Head of caudate nucleus (tissue), 42 donors: Measurements from ENCODE around the gene SEC24C.
A peak's percentile ranks its signal among the peaks of the same experiment; 100 is the strongest.

Source experiments
- DNase-seq, 42 donors: peaks; one replicate each; pipeline versions ENCODE4 v3.0.0 to v3.0.0-alpha.2; 2020 to 2021; ENCODE audit warnings: mixed read lengths in 7 of 42
- intact Hi-C: fragments of 100-400 bp; cut with DNase I; formaldehyde crosslinking; loops from one replicate; pipeline ENCODE4 v1.15.0; 2022

SEC24C gene

GRCh38 chr10:73763343-73763742, 19.2 kb downstream of the SEC24C start:
- DNase-seq = no peak
- intact Hi-C loops = no loop called here

DNA sequence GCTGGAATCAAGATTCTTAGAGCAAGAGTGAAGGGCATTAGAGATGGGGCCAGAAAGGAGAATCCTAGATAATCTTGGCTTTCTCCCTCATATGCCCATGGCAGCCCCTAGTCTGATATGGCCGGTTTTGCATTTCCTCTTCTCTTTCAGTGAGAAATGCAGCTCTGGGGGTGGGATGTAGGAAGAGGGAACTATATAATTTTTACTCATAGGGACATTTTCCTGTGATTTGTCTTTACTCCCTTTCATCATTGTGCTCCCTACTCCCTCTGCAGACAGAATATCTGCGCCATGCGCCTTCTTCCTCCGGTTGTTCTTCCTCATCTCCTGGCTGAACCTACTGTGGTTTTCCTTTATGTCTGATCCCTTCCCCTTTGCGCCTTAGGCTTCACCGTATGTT, 20.9 kb downstream of the SEC24C start:
- intact Hi-C loops = no loop called here
- DNase-seq = no peak

DNA sequence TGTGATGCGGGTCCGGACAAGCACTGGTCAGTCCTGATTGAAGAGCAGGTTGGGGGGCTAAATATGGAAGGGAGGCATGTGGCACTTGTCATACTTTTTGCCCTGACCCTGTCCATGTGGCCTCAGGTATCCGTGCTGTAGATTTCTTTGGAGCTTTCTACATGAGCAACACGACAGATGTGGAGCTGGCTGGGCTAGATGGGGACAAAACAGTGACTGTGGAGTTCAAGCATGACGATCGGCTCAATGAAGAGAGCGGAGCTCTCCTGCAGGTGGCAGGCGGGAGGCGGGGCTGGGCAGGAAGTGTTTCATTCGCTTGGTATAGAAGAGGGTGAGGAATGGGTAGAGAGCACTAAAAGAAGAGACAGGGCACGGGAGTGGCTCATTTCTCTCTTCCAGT, 24.7 kb downstream of the SEC24C start:
- intact Hi-C loops = no loop called here
- DNase-seq = peak in 2 of 42 donors; percentile 16 to 32

DNA sequence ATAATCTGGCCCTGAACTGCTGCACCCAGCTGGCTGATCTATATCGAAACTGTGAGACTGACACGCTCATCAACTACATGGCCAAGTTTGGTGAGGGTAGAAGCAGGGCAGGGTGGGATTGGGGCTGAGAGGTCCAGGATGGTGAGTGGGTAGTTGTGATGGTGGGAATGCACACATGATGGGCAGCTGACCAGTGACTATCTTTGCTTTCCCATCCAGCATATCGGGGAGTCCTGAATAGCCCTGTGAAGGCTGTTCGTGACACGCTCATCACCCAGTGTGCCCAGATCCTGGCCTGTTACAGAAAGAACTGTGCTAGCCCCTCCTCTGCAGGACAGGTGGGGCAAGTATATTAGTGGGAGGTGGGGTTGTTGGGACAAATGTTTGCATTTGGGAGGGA, 25.2 kb downstream of the SEC24C start:
- DNase-seq = no peak
- intact Hi-C loops = no loop called here

- peak in 41 of 42 donors; percentile 4 to 95 (median 89) for DNase-seq
- intact Hi-C loops = no loop called here
Measured at GRCh38 chr10:73771722-73772280, 27.6 kb downstream of the SEC24C start.

DNA sequence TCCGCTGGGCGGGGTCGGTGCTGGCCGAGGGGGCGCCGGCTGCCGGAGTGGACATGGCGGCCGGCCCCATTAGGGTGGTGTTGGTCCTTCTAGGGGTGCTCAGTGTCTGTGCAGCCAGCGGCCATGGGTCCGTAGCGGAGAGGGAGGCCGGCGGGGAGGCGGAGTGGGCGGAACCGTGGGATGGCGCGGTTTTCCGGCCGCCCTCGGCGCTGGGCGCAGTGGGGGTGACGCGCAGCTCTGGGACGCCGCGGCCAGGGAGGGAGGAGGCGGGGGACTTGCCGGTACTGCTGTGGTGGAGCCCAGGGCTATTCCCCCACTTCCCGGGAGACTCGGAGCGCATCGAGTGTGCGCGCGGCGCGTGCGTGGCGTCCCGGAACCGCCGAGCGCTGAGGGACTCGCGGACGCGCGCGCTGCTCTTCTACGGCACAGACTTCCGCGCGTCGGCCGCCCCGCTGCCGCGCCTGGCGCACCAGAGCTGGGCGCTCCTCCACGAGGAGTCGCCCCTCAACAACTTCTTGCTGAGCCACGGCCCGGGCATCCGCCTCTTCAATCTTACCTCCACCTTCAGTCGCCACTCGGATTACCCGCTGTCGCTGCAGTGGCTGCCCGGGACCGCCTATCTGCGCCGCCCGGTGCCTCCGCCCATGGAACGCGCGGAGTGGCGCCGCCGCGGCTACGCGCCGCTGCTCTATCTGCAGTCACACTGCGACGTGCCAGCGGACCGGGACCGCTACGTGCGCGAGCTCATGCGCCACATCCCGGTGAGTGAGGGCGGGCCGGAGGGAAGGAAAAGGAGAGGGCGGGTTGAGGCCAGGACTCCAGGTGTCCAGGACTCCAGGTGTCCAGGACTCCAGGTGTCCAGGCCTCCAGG, 28.3 kb downstream of the SEC24C start:
- DNase-seq = peak; percentile 38 to 90 (median 81)
- intact Hi-C loops = no loop called here

GRCh38 chr10:73773152-73773879, 29.1 kb downstream of the SEC24C start:
- intact Hi-C loops = no loop called here
- peak in 18 of 42 donors; percentile 11 to 53 (median 26) for DNase-seq

DNA sequence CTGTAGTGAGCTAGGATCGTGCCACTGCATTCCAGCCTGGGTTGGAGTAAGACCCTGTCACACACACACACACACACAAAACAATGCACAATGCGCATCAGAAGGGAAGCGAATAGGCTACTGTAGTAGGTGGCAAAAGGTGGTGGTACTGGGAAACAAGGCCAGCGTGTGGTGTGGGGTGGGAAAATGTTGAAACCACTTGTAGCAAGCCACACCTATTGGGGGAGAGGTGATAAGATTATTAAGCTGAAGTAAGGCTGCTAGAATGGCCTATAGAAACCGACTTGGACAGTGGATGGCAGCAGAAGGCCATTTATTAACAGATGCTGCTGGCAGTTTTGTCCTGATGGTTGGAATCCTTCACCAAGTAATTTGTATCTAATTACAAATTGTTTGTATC, 30.5 kb downstream of the SEC24C start:
- intact Hi-C loops = no loop called here

GRCh38 chr10:73779018-73779417, 34.8 kb downstream of the SEC24C start:
- intact Hi-C loops = no loop called here

More for the DNA sequence above, 30.5 kb downstream of the SEC24C start:
- no peak for DNase-seq

GRCh38 chr10:73779539-73780197, 35.5 kb downstream of the SEC24C start:
- intact Hi-C loops = loop anchor here (5.0 kb wide), 1 partner anchor 37 kb away; the partner anchor contains the start of gene SEC24C
- DNase-seq = no peak

More at GRCh38 chr10:73779018-73779417, 34.8 kb downstream of the SEC24C start:
- no peak for DNase-seq

DNA sequence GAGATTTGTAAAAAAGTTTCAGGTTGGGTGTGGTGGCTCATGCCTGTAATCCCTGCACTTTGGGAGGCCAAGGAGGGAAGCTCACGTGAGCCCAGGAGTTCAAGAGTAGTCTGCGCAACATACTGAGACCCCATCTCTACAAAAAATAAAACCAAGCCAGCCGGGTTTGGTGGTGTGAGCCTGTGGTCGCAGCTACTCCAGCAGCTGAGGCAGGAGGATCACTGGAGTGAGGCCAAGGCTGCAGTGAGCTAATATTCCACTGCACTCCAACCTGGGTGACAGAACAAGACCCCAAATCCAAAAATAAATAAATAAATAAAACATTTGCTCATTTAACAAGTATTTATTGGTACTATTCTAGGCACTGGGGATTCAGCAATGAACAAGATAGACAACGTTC, 36.1 kb downstream of the SEC24C start:
- intact Hi-C loops = loop anchor here (5.0 kb wide), 1 partner anchor 38 kb away; the partner anchor contains the start of gene SEC24C
- no peak for DNase-seq

DNA sequence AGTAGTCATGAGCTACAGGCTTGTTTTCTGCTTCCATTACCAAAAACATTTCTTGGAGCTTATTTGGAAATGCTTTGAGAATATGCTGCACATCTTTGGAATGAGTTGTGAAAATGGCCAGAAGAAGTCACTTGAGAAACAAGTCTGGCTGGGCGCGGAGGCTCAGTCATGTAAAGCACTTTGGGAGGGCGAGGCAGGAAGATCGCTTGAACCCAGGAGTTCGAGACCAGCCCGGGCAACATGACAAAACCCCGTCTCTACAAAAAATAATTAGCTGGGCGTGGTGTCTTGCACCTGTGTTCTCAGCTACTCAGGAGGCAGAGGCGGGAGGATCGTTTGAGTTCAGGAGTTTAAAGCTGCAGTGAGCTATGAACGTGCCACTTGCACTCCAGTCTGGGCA, 36.8 kb downstream of the SEC24C start:
- DNase-seq = no peak
- intact Hi-C loops = loop anchor here (5.0 kb wide), 1 partner anchor 39 kb away; the partner anchor contains the start of gene SEC24C

DNA sequence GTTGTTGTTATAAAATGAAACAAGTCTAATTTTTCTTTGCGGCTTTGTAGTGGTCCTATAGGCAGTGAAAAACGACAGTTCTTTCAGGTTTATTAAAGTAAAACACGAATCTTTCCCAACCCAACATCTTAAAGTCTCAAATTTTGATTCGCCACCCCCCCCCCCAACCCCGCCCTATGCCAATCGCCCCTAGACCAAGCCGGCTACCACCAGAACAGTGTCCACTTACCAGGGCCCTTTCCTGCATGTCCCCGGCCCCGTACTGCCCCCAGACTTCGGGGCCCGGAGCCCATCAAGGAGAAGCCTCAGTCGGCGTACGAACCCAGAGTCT, 37.3 kb downstream of the SEC24C start:
- intact Hi-C loops = loop anchor here (5.0 kb wide), 1 partner anchor 39 kb away; the partner anchor contains the start of gene SEC24C
- DNase-seq = no peak

GRCh38 chr10:73781879-73782748, 37.9 kb downstream of the SEC24C start, which contains the start of gene CHCHD1:
CHCHD1 (plus strand) TSS chr10:73782048; CDS start chr10:73782076, 28 bp downstream.
- intact Hi-C loops = loop anchor here (5.0 kb wide), 1 partner anchor 40 kb away; the partner anchor contains the start of gene SEC24C
- peak; percentile 88 to 98 (median 95) for DNase-seq

DNA sequence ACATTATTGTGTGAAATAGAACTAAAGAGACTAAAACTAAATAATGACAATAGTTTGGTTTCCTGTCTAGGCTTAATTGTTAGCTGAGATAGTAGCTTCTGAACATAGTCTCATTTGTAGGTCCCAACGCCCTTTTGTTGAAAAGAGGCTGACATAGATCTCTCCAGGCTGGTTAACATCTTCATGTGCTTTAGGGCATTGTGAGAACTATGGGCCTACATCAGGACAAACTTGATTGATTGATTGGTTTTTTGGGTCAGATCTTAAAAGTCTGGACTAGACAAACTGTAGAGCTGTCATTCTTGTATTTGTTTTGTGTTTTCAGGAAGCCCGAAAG, 38.5 kb downstream of the SEC24C start:
- intact Hi-C loops = loop anchor here (5.0 kb wide), 1 partner anchor 40 kb away; the partner anchor contains the start of gene SEC24C
- no peak for DNase-seq

DNA sequence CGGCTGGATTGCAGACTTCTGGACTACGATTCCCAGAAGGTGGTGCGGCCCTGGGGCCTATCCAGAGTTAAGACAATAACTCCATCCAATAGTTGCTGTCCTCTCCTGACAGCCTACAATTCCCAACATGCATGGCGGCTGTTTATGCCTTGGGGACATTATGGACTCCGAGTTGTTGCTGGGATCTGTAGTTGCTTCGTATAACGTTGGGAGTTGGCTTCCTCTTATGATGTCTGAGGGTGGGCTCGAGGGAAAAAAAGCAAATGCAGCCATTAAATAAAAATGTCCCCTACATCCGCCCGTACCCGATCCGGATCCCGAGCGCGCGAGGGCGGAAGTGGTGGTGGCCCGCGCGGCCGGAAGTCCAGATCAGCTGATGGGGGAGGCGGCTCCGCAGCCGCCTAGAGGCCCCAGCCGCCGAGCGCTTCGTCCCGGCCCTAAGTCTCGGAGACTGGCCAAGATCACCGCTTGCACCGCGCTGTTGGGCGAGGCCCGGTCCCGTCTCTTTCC, 41.1 kb downstream of the SEC24C start, which contains the start of gene ZSWIM8:
Gene ZSWIM8 (plus strand): TSS at position 396 of the 510 bp plus-strand sequence. CDS start 273 bp downstream, outside the sequence.
- peak; percentile 84 to 98 (median 94) for DNase-seq
- intact Hi-C loops = loop anchor here (1.0 kb wide), 1 partner anchor 26 kb away; the partner anchor contains the start of gene NDST2

DNA sequence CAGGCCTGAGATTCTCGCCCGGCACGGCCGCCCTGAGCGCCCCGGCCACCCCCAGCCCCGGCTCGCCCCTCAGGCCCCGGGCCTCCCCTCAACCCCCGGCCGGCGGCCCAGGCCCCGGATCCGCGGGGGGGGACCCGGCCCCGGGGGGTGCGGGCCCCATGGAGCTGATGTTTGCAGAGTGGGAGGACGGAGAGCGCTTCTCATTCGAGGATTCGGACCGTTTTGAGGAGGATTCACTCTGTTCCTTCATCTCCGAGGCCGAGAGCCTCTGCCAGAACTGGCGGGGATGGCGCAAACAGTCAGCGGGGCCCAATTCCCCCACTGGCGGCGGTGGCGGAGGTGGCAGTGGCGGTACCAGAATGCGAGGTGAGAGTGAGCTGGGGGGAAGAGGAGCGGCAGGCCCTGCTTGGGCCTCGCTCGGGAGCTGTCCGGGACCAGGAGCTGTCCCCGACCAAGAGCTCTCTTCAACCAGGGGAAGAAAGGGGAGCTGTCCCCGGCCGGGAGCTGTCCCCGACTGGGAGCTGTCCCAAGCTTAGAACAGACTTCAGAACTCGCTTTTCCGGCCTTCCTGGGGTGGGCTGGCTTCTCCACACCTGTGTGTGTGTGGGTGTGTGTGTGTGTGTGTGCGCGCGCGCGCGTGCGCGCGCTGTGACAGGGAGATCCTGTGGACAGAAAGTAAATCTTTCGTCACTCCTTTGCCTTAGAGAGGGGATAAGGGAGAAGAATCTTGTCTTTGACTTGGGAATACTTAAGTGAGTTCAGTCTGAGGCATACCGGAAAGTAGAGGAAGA, 41.7 kb downstream of the SEC24C start:
- peak in 31 of 42 donors; percentile 14 to 66 (median 43) for DNase-seq
- intact Hi-C loops = loop anchor here (1.0 kb wide), 1 partner anchor 25 kb away; the partner anchor contains the start of gene NDST2
